ENCODE results near the gene SLC25A26.
A peak's percentile ranks its signal among the peaks of the same experiment; 100 is the strongest.

The SLC25A26 gene

GRCh38 chr3:66367979-66368378, 147.2 kb downstream of the SLC25A26 start:
- no peak overlapping the region for H3K4ac ChIP-seq (ENCODE audit: low read depth, low read length)
- no peak overlapping the region for H4K91ac ChIP-seq (ENCODE audit: low read depth, low read length)
- no peak overlapping the region for H3K14ac ChIP-seq (ENCODE audit: low read length)
- no peaks in the 10 kb centered on the region for H3K79me2 ChIP-seq (ENCODE audit: control insufficient read depth, insufficient read depth, low read length, poor library complexity)
- H3K36me3 ChIP-seq (ENCODE audit: control insufficient read depth in 1 of 2, insufficient read depth in 2 of 2, low read length in 2 of 2): no peaks in the 10 kb centered on the region
- no peak overlapping the region for H2BK120ac ChIP-seq (ENCODE audit: insufficient read depth, low read length, poor library complexity)
- WGBS (ENCODE audit: extremely low coverage, insufficient coverage, insufficient read length): no CpG with 5 or more reads among the region's 3 CpGs
- no peak overlapping the region for H3K27ac ChIP-seq (ENCODE audit: low read depth, low read length)
- peaks cover 0 to 3% of the 10 kb centered on the region in 2 experiments for H3K4me1 ChIP-seq (ENCODE audit: control insufficient read depth in 1 of 2, insufficient read depth in 2 of 2, low read length in 2 of 2)
- no peak overlapping the region for H3K23ac ChIP-seq (ENCODE audit: low read length)
- H3K79me1 ChIP-seq (ENCODE audit: low read length): no peaks in the 10 kb centered on the region
- no peak overlapping the region for H3K4me2 ChIP-seq (ENCODE audit: low read length)
- H3K18ac ChIP-seq (ENCODE audit: low read length): no peak overlapping the region
- H3K4me3 ChIP-seq (ENCODE audit: low read depth, low read length): no peak overlapping the region
- no peak overlapping the region for H4K8ac ChIP-seq (ENCODE audit: low read depth, low read length)
- H3K27me3 ChIP-seq (ENCODE audit: insufficient read depth, low read length): no peaks in the 10 kb centered on the region
- no peak overlapping the region for H4K12ac ChIP-seq (ENCODE audit: low read depth, low read length)
- H2BK5ac ChIP-seq (ENCODE audit: low read depth, low read length, poor library complexity): no peak overlapping the region
- no peak for DNase-seq
- H2AK5ac ChIP-seq (ENCODE audit: low read length): no peak overlapping the region
- H3K9me3 ChIP-seq (ENCODE audit: insufficient read depth, low read depth, low read length): no peaks in the 10 kb centered on the region
- H3K9ac ChIP-seq (ENCODE audit: low read length): no peak overlapping the region
- H2BK12ac ChIP-seq (ENCODE audit: low read length): no peak overlapping the region
- H2AFZ ChIP-seq (ENCODE audit: insufficient read depth, low read length, poor library complexity): no peak overlapping the region

GRCh38 chr3:66370179-66370578, 149.4 kb downstream of the SLC25A26 start:
- no peaks in the 10 kb centered on the region for H3K79me2 ChIP-seq (ENCODE audit: control insufficient read depth, insufficient read depth, low read length, poor library complexity)
- H3K4ac ChIP-seq (ENCODE audit: low read depth, low read length): no peak overlapping the region
- H2AK5ac ChIP-seq (ENCODE audit: low read length): no peak overlapping the region
- WGBS (ENCODE audit: extremely low coverage, insufficient coverage, insufficient read length): no CpG with 5 or more reads among the region's 7 CpGs
- no peak overlapping the region for H4K12ac ChIP-seq (ENCODE audit: low read depth, low read length)
- no peaks in the 10 kb centered on the region for H3K36me3 ChIP-seq (ENCODE audit: control insufficient read depth in 1 of 2, insufficient read depth in 2 of 2, low read length in 2 of 2)
- H3K23ac ChIP-seq (ENCODE audit: low read length): no peak overlapping the region
- H2AFZ ChIP-seq (ENCODE audit: insufficient read depth, low read length, poor library complexity): no peak overlapping the region
- no peak overlapping the region for H3K14ac ChIP-seq (ENCODE audit: low read length)
- H3K4me2 ChIP-seq (ENCODE audit: low read length): no peak overlapping the region
- no peak overlapping the region for H2BK5ac ChIP-seq (ENCODE audit: low read depth, low read length, poor library complexity)
- H3K79me1 ChIP-seq (ENCODE audit: low read length): no peaks in the 10 kb centered on the region
- no peaks in the 10 kb centered on the region for H3K9me3 ChIP-seq (ENCODE audit: insufficient read depth, low read depth, low read length)
- no peak overlapping the region for H3K18ac ChIP-seq (ENCODE audit: low read length)
- no peak overlapping the region for H3K27ac ChIP-seq (ENCODE audit: low read depth, low read length)
- H3K4me3 ChIP-seq (ENCODE audit: low read depth, low read length): no peak overlapping the region
- H4K8ac ChIP-seq (ENCODE audit: low read depth, low read length): no peak overlapping the region
- H3K4me1 ChIP-seq (ENCODE audit: control insufficient read depth in 1 of 2, insufficient read depth in 2 of 2, low read length in 2 of 2): no peaks in the 10 kb centered on the region
- H2BK12ac ChIP-seq (ENCODE audit: low read length): no peak overlapping the region
- no peak overlapping the region for H4K91ac ChIP-seq (ENCODE audit: low read depth, low read length)
- H3K9ac ChIP-seq (ENCODE audit: low read length): no peak overlapping the region
- DNase-seq: no peak
- no peaks in the 10 kb centered on the region for H3K27me3 ChIP-seq (ENCODE audit: insufficient read depth, low read length)
- H2BK120ac ChIP-seq (ENCODE audit: insufficient read depth, low read length, poor library complexity): no peak overlapping the region

GRCh38 chr3:66371432-66371831, 150.6 kb downstream of the SLC25A26 start:
- Histone ChIP-seq H4K8ac (ENCODE audit: low read depth, low read length) (no peak overlapping the region), H3K27me3 (ENCODE audit: insufficient read depth, low read length) (no peaks in the 10 kb centered on the region), H3K4me2 (ENCODE audit: low read length) (no peak overlapping the region), H2AFZ (ENCODE audit: insufficient read depth, low read length, poor library complexity) (no peak overlapping the region), H3K9me3 (ENCODE audit: insufficient read depth, low read depth, low read length) (no peaks in the 10 kb centered on the region), H3K27ac (ENCODE audit: low read depth, low read length) (no peak overlapping the region), H2BK12ac (ENCODE audit: low read length) (no peak overlapping the region), H3K18ac (ENCODE audit: low read length) (no peak overlapping the region), H3K4me1 (ENCODE audit: control insufficient read depth in 1 of 2, insufficient read depth in 2 of 2, low read length in 2 of 2) (no peaks in the 10 kb centered on the region), H4K91ac (ENCODE audit: low read depth, low read length) (no peak overlapping the region), H3K4me3 (ENCODE audit: low read depth, low read length) (no peak overlapping the region), H2BK120ac (ENCODE audit: insufficient read depth, low read length, poor library complexity) (no peak overlapping the region), H3K4ac (ENCODE audit: low read depth, low read length) (no peak overlapping the region), H3K14ac (ENCODE audit: low read length) (no peak overlapping the region), H4K12ac (ENCODE audit: low read depth, low read length) (no peak overlapping the region), H3K79me1 (ENCODE audit: low read length) (no peaks in the 10 kb centered on the region), H2BK5ac (ENCODE audit: low read depth, low read length, poor library complexity) (no peak overlapping the region), H2AK5ac (ENCODE audit: low read length) (no peak overlapping the region), H3K79me2 (ENCODE audit: control insufficient read depth, insufficient read depth, low read length, poor library complexity) (no peaks in the 10 kb centered on the region), H3K9ac (ENCODE audit: low read length) (no peak overlapping the region), H3K36me3 (ENCODE audit: control insufficient read depth in 1 of 2, insufficient read depth in 2 of 2, low read length in 2 of 2) (no peaks in the 10 kb centered on the region), H3K23ac (ENCODE audit: low read length) (no peak overlapping the region)
- WGBS (ENCODE audit: extremely low coverage, insufficient coverage, insufficient read length): 100% methylated on average over 1 of the region's 7 CpGs
- no peak for DNase-seq

- Histone ChIP-seq H4K12ac (ENCODE audit: low read depth, low read length) (no peak overlapping the region), H3K4me1 (ENCODE audit: control insufficient read depth in 1 of 2, insufficient read depth in 2 of 2, low read length in 2 of 2) (no peaks in the 10 kb centered on the region), H3K23ac (ENCODE audit: low read length) (no peak overlapping the region), H4K8ac (ENCODE audit: low read depth, low read length) (no peak overlapping the region), H2BK12ac (ENCODE audit: low read length) (no peak overlapping the region), H3K79me2 (ENCODE audit: control insufficient read depth, insufficient read depth, low read length, poor library complexity) (no peaks in the 10 kb centered on the region), H2BK120ac (ENCODE audit: insufficient read depth, low read length, poor library complexity) (no peak overlapping the region), H3K4ac (ENCODE audit: low read depth, low read length) (no peak overlapping the region), H3K18ac (ENCODE audit: low read length) (no peak overlapping the region), H3K27me3 (ENCODE audit: insufficient read depth, low read length) (no peaks in the 10 kb centered on the region), H2AFZ (ENCODE audit: insufficient read depth, low read length, poor library complexity) (no peak overlapping the region), H3K14ac (ENCODE audit: low read length) (no peak overlapping the region), H3K36me3 (ENCODE audit: control insufficient read depth in 1 of 2, insufficient read depth in 2 of 2, low read length in 2 of 2) (no peaks in the 10 kb centered on the region), H3K27ac (ENCODE audit: low read depth, low read length) (no peak overlapping the region), H3K4me2 (ENCODE audit: low read length) (no peak overlapping the region), H2AK5ac (ENCODE audit: low read length) (no peak overlapping the region), H3K9me3 (ENCODE audit: insufficient read depth, low read depth, low read length) (no peaks in the 10 kb centered on the region), H2BK5ac (ENCODE audit: low read depth, low read length, poor library complexity) (no peak overlapping the region), H3K79me1 (ENCODE audit: low read length) (no peaks in the 10 kb centered on the region), H4K91ac (ENCODE audit: low read depth, low read length) (no peak overlapping the region), H3K4me3 (ENCODE audit: low read depth, low read length) (no peak overlapping the region), H3K9ac (ENCODE audit: low read length) (no peak overlapping the region)
- DNase-seq: peak; percentile 65 to 80
- no CpG with 5 or more reads among the region's 18 CpGs for WGBS (ENCODE audit: extremely low coverage, insufficient coverage, insufficient read length)
Measured at GRCh38 chr3:66372681-66373350, 152.0 kb downstream of the SLC25A26 start.

Measured in trophoblast cell (in vitro differentiated cells and primary cell).